PFSK-1 (cell line): ENCODE results near the gene GAL3ST1.

Experiments used
- FOXP2 ChIP-seq: optimal IDR thresholded peaks from 2 replicates; pipeline ENCODE3; 2011; ENCODE audit warnings: borderline replicate concordance, control low read depth, inconsistent platforms; ENCODE audit not compliant: insufficient read depth; ENCODE audit errors: extremely low read length, extremely low read depth
- POLR2AphosphoS5 ChIP-seq: IDR thresholded peaks from 2 replicates; pipeline ENCODE4 v1.6.1; 2012; ENCODE audit warnings: low read depth, mild to moderate bottlenecking, control low read depth, low read length, moderate library complexity
- REST ChIP-seq, 2 experiments: IDR thresholded peaks; 2 replicates each; pipeline versions ENCODE4 v1.6.1 to v1.8.0; 2011 to 2012; ENCODE audit warnings: low read depth in 2 of 2, low read length in 2 of 2, control low read depth in 1 of 2, inconsistent platforms in 1 of 2, mild to moderate bottlenecking in 1 of 2, moderate library complexity in 1 of 2; ENCODE audit not compliant: insufficient read depth in 1 of 2
- SIN3A ChIP-seq: IDR thresholded peaks from 2 replicates; pipeline ENCODE4 v1.6.1; 2012; ENCODE audit warnings: mild to moderate bottlenecking, low read length, moderate library complexity, borderline replicate concordance; ENCODE audit not compliant: insufficient read depth
- TAF1 ChIP-seq: IDR thresholded peaks from 2 replicates; pipeline ENCODE4 v1.6.1; 2012; ENCODE audit warnings: low read length, control low read depth, borderline replicate concordance; ENCODE audit not compliant: insufficient read depth

The GAL3ST1 gene

GRCh38 chr22:30612789-30613188 lies 38.3 kb upstream of the GAL3ST1 start:
- TF ChIP-seq POLR2AphosphoS5: no peak
- no peak for TF ChIP-seq TAF1
- no peak for TF ChIP-seq REST (IDR thresholded peaks at IDR 0.05; ENCODE audit: insufficient read depth in 1 of 2, low read depth in 2 of 2, low read length in 2 of 2)
- no peak for TF ChIP-seq FOXP2

- TF ChIP-seq SIN3A (no peak), REST (IDR thresholded peaks at IDR 0.05; ENCODE audit: insufficient read depth in 1 of 2, low read depth in 2 of 2, low read length in 2 of 2) (no peak), POLR2AphosphoS5 (no peak), TAF1 (no peak), FOXP2 (no peak)
These were observed 36.7 kb upstream of the GAL3ST1 start for GRCh38 chr22:30611197-30611596.

- no peak for TF ChIP-seq FOXP2
- no peak for TF ChIP-seq POLR2AphosphoS5
- no peak for TF ChIP-seq SIN3A
- TF ChIP-seq TAF1: no peak
- no peak for TF ChIP-seq REST (IDR thresholded peaks at IDR 0.05; ENCODE audit: insufficient read depth in 1 of 2, low read depth in 2 of 2, low read length in 2 of 2)
These were observed 35.8 kb upstream of the GAL3ST1 start for GRCh38 chr22:30610299-30610698.

- TF ChIP-seq FOXP2: no peak
- TF ChIP-seq TAF1: no peak
- no peak for TF ChIP-seq SIN3A
- no peak for TF ChIP-seq REST (IDR thresholded peaks at IDR 0.05; ENCODE audit: insufficient read depth in 1 of 2, low read depth in 2 of 2, low read length in 2 of 2)
- TF ChIP-seq POLR2AphosphoS5: no peak
These were observed 35.1 kb upstream of the GAL3ST1 start for GRCh38 chr22:30609260-30610185.
